GM23248 (cell line): ENCODE measurements around the gene NUP188.

Experiments
- EZH2 ChIP-seq: fragments of 200-600 bp; sonication (generic); IDR thresholded peaks from 2 replicates; pipeline ENCODE4 v1.6.1; 2018; ENCODE audit warnings: antibody characterized with exemption, mild to moderate bottlenecking; ENCODE audit not compliant: insufficient read depth, poor library complexity, severe bottlenecking
- EZH2phosphoT487 ChIP-seq: fragments of 200-600 bp; sonication (generic); IDR thresholded peaks from 2 replicates; pipeline ENCODE4 v1.6.1; 2018; ENCODE audit warnings: antibody characterized with exemption, moderate library complexity, mild to moderate bottlenecking, low read depth; ENCODE audit not compliant: insufficient read depth

DNA sequence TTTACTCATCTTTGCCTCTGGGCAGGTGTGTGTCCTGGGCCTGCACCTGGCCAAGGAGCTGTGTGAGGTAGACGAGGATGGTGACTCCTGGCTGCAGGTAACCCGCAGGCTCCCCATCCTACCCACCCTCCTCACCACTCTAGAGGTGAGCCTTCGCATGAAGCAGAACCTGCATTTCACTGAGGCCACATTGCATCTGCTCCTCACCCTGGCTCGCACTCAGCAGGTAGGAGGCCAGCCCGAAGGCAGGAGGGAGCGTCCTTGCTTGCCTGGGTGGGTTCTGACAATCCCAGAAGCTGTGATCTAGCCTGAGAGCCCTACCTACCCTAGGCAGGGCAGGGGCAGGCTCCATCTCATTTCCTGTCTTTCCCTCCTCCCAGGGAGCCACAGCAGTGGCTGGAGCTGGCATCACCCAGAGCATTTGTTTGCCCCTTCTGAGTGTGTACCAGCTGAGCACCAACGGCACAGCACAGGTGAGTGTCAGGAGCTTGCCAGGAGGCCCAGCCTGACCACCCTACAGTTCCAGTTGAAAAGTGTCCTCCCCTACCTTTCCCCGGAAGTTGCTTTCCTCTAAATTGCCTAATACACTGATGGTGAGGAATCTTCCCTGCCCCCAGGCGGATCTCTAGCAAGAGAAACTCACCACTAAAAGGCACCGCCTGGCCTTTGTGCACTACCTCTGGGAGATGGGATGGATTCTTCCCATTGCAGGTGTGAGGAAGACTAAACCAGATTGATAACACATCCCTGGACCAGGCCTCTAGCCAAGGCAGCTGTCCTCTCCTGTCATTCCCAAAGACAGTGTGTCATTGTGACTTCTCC is 54.2 kb downstream of the NUP188 start:
- TF ChIP-seq EZH2 (no peak), EZH2phosphoT487 (no peak)
